Activated CD8-positive, alpha-beta memory T cell treated with anti-CD3 and anti-CD28 coated beads, Interleukin-2, amount 50 U/mL, for 4 hours (primary cell): Measurements from ENCODE around the gene NCBP2.

Source experiments
- DNase-seq: peaks from one replicate; pipeline ENCODE4 v3.0.0-alpha.2; 2020

NCBP2 gene

DNA sequence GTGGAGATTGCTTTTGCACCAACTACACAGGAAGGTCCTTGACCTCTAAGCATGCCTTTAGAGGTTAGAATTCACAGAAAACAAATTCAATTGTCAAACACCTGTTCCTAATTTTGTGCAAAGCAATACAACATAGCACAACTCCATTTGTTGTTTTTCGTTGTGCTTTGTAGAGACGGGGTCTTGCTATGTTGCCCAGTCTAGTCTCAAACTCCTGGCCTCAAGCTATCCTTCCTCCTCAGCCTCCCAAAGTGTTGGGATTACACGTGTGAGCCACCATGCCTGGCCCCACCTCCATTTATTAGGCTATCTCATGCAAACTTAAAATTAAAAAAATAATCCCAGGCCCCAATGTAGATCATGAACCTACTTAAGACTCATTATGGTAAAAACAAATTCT, 6.0 kb downstream of the NCBP2 start:
- DNase-seq, result no peak

DNA sequence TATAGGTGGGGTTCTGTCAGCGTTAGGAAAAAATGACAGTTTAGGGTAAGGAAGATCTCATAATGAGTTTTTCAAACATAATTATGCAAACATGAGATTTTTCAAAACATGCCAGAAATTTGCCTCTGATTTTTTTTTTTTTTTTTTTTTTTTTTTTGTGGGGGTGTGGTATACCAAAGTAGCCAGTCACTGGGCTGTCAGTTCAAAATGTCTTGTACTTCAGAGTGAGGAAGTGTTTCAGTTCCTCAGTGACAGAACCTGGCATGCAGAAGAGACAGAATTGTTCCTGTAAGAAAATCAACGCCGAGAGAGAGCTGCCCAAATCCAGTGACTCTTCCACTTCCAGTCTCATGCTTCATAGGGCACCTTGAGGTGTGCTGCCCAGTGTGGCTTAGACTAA, 9.7 kb downstream of the NCBP2 start:
- DNase-seq, result no peak

DNA sequence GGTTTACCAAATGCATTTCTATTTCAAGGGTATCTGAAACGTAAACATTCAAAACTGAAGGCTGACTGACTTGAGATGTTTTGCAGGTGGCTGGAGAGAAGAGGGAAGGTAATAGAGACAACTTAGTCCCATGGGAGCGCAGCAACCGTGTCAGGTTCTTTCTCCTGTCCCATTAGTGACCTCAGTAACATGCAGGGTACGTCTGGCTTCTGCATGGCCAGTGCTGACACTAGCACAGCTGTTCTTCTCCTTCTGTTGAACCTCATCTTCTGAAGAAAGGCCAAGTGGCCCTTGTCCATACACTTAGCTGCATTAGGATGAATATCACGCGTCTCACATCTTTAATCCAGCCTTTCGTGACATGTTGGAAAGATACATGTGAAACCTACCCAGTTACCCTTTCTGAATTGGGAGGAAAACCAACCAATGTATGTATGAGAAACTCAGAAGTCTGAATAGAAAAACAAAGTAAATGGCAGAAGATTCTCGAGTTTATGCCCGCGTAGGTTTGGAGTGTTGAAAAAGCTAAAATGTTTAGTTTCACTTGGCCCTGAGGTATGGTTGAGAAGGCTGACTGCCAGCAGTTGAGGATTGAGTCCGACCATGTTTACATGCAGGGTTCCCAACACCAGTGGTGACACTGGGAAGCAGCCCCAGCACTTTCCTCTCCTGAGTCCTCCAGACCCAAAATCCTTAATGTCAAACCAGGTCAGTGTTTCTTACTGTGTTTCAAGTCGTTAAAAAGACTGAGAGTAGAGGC, 10.3 kb downstream of the NCBP2 start:
- no peak for DNase-seq

DNA sequence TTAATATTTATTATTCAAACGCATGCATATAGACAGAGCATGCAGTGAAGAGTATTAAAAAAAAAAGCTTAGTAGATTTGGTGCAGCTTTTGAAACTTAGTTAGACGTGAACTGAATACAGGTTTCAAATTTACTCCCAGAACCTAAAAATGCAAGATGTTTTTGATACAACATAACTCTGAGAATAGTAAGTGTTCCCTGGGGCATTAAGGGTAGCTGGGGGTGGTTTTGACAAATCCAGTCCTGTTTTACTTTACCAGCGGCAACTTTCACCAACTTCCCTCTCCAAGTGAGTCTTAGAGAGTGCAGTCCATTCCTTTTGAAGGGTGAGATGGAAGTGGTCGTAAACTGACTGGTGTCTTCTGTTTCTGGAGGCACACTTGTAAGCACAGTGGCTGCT, 11.2 kb downstream of the NCBP2 start:
- no peak for DNase-seq

DNA sequence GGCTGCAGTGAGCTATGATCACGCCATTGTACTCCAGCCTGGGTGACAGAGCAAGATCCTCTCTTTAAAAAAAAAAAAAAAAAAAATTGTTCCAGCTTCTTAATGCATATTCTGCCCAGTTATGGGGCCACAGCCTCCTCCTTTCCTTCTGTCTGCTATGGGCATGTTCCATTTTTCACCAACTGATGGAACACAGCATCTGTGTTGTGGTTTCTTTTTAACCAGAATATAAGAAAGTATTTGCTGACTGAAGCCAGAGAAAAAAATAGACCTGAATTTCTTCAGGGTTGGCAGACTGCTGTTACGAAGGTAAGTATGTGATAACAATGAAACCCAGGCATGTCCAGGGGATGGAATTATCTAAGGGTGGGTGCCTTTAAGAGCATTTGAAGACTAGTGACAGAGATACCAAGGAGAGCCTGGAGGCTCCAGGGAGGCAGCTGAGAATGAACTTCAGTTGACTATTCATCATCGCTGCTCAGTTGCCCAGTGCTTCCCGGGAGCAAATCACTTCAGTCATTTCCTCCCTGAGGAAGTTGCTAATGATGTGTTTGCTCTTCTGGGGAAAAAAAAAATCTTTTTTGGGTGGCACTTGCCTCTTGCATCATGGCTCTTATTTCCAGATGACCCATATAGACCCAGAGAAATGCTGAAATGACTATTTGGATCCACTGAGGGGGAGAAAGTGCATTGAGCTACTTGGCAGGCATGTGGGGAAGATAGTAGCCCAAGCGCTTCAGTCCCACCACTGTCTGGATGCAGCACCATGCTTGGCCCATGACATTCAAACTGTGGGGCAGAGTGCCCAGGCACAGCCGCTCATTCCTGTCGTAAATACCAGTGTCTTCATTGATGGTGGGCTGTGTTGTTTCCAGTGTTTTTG, 14.5 kb downstream of the NCBP2 start:
- no peak for DNase-seq

DNA sequence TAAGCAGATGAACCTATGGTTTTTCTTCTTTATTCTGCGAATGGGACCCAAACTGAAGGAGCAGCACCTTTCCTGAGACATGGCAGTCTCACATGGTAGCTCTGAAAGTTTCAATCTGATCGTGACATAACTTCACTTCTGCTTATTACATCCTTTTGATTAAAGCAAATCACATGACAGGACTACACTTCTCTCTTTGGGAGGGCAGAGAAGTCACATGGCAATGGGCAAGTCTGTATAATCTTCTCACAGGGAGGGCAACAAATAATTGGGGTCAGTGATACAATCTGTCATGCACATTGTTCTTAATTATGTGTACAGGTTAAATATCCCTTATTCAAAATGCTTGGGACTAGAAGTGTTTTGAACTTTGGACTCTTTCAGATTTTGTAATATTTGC, 21.6 kb downstream of the NCBP2 start:
- no peak for DNase-seq

DNA sequence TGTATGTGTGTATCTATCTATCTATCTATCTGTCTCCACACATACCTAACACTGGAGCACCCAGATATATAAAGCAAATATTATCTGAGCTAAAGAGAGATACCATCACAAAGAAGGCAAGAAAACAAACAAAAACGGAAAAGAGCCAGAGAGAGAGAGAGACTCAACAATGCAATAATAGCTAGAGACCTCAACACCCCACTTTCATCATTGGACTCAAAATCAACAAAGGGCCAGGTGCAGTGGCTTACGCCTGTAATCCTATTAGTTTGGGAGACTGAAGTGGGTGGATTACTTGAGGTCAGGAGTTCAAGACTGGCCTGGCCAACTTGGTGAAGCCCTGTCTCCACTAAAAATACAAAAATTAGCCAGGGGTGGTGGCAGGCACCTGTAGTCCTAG, 23.4 kb downstream of the NCBP2 start:
- no peak for DNase-seq

DNA sequence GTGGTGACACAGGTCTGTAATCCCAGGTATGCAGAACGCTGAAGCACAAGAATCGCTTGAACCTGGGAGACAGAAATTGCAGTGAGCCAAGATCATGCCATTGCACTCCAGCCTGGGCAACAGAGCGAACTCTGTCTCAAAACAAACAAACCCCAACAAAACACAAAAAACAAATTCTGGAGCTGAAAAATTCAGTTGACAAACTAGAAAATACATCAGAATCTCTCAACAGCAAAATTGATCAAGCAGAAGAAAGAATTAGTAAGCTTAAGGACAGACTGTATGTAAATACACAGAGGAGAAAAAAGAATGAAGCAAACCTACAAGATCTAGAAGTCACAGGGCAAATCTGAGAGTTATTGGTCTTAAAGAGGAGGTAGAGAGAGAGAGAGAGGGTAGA, 25.3 kb downstream of the NCBP2 start:
- DNase-seq, result no peak

DNA sequence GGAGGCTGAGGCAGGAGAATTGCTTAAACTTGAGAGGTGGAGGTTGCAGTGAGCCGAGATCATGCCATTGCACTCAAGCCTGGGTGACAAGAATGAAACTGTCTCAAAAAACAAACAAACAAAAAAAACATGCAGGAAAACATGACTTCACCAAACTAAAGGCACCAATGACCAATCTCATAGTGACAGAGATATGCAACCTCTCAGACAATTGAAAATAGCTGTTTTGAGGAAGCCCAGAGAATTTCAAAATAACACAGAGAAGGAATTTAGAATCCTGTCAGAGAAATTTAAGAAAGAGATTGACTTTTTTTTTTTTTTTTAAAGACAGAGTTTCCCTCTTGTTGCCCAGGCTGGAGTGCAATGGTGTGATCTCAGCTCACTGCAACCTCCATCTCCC, 26.1 kb downstream of the NCBP2 start:
- DNase-seq, result no peak

DNA sequence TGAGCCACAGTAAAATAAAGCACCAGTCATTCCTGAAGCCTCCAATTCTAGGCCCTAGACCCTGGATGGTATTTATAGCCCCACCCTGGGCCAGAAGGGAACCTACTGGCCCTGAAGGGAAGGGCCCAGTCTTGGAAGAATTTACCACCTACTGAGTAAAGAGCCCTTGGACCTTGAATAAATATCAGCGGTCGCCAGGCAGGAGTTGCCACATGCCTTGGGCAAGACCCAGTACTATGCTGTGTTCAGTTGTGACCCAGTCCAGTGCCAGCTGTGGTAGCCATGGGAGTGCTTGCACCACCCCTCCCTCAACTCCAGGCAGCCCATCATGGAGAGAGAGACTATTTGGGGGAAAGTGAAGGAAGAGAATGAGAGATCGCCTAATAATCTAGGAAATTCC, 27.0 kb downstream of the NCBP2 start:
- DNase-seq, result no peak

DNA sequence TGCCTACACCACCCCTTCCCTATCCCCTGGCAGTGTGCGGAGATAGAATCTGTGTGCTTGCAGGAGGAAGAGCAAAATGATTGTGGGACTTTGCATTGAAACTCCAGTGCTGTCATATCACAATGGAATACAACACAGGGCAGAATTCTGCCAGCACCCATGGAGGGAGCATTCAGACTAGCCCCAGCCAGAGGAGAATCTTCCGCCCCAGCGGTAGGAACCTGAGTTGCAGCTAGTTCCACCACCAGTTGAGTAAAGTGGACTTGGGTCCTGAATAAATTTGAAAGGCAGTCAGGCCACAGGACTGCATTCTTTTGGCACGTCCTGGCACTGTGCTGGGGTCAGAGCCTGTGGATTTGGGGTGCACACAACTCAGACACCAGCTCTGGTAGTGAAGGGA, 27.5 kb downstream of the NCBP2 start:
- DNase-seq, result no peak

DNA sequence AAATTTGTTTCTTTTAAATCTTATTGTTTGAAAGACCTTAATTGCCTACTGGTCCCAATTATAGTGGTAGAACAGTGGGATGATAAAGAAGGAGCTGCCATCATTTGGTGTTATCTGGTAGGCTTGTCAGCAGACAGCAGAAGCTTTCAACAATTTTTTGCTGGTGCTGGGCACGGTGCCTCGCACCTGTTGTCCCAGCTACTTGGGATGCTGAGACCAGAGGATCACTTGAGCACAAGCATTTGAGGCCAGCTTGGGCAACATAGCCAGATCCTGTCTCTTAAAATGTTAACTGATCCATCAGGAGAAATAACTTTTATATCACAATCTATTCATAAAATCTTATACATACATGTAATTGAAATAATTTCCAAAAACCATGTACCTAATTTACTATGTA, 38.6 kb downstream of the NCBP2 start:
- DNase-seq, result no peak

DNA sequence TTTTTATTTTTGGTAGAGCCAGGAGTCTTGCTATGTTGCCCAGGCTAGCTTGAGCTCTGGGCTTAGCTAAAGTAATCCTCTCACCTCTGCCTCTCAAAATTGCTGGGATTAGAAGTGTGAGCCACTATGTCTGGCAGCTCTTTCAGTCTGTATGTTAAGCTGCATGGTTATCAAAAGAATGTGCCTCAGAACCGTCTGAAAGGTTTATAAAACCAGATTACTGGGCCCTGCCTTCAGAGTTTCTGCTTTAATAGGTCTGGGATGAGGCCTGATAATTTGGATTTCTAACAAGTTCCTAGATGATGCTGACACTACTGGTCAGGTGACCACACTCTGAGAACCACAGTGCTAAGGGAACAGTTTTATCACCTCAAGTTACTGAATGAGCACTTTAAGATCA, 40.0 kb downstream of the NCBP2 start:
- no peak for DNase-seq

DNA sequence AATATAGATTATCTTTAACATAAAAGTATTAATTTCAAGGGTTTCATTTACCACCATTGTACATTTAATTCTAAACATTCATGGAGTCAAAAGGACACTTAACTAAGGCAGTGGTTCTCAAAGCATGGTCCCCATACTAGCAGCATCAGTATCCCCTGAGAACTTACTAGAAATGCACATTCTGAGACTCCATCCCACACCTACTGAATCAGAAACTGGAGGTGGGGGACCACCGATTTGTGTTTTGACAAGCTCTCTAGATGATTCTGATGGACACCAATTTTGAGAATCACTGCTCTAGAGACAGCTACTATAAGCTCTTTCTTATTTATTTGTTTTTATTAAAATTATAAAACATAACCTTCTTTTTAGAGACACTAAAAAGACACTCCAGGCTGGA, 40.6 kb downstream of the NCBP2 start:
- DNase-seq, result no peak

DNA sequence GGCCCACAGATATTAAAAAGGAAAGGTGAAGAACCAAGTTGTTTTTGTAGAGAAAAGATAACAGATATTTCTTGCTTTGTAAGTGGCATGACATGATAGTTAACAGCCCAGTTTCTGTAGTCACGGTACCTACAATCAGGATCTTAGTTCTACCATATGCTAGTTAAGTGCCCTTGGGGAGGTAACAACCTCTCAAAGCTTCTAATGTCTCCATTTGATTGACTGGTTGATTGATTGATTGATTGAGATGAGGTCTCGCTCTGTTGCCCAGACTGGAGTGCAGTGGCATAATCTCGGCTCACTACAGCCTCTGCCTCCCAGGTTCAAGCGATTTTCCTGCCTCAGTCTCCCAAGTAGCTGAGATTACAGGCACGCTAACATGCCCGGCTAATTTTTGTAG, 46.1 kb downstream of the NCBP2 start:
- DNase-seq, result no peak

DNA sequence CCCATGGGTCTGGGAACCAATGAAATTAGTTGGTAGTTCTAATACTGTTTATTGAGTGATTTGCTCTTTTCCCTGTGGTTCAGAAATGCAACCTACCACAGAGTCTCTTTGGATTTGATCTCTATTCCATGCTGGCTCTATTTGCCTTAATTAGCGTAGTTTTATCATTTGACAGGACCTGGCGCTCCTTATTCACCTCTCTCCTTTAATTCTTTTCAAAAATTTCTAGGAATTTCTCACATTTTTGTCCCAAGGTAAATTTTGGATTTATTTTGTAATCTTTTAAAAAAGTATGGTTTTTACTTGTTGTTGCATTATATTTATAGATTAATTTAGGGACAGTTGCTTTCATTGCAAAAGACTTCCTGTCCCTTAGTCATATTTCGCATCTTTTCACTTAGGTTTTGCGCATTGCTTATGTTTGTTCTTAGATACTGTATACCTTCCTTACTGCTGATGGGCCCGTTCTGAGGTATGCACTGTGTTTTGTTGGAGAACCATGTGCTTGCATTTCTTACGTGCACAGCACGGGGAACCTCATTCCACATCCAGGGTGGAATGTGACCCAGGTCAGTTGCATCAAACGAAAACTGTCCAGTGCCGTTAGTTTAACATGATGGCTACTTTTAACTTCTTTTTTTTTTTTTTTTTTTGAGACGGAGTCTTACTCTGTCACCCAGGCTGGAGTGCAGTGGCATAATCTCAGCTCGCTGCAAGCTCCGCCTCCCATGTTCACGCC, 47.6 kb downstream of the NCBP2 start:
- no peak for DNase-seq

DNA sequence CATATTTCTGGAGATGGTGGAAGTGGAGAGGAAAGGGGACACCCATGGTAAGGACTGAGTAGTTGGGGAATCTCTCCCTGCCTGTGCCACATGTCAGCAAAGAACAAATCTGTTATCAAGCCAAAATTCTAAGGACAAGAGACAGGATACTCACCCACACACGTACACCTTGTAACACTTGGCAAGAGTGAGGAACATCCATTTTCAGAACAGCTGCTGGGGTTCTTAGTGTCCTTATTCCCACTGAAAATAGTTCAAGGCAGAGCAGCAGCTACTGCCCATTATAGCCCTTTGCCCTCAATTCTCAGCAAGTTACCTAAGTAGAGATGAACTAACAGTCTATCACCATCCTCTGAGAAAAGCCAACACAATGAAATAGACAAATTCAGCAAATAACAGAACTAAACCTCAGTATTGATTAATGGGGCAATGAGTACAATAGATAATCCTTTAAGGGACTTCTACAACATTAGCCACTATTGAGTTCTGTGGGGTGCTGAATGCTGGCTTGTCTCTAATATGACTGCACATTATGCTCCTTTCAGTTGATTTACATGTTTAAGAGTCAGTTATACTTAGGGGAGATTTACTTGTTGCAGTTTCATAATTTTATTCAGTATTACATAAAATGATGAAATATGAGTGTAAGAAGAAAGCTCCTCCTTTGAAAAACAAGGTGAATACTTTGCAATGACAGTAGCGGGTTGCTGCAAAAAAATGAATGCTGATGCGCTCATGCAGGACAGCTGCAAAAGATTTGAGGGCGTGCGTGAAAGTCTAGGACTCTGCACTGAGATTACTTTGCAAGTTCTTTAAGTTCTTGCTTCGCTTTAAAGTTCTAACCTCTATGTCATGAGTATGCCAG, 52.3 kb downstream of the NCBP2 start:
- DNase-seq, result no peak

DNA sequence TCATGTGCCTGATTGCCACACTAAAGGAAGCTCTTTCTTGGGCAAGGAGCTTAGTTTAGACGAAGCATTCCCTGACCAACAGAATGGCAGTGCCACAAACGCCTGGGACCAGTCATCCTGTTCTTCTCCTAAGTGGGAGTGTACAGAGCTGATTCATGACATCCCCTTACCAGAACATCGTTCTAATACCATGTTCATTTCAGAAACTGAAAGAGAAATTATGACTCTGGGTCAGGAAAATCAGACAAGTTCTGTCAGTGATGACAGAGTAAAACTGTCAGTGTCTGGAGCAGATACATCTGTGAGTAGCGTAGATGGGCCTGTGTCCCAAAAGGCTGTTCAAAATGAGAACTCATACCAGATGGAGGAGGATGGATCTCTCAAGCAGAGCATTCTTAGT, 56.2 kb downstream of the NCBP2 start:
- no peak for DNase-seq
